Calu3 (cell line): ENCODE results near the gene DENND5A. TPM values are rescaled to one million over a fixed set of nuclear protein-coding genes. Genes with fewer than 3 reads are reported as not detected.
"Not testable (repeated sequence)": the region's sequence is repeated elsewhere in the genome, so short reads cannot be mapped to it uniquely, and the experiment has no call there.

Experiments
- BruUV-seq: library from RNA; stranded (reverse); fragments of 400-500 nt; replicated peaks from 2 replicates; lab custom pipeline; 2021; lab: Mats Ljungman, UMichigan
- CTCF ChIA-PET: fragments of 300-600 bp; sonication (Branson Sonifier 250); formaldehyde crosslinking; loops from one replicate; lab custom pipeline; 2022; ENCODE audit warnings: antibody characterized with exemption; lab: Charles Lee
- DNase-seq: peaks from one replicate; pipeline ENCODE4 v3.0.0; 2022
- H3K27ac Mint-ChIP-seq: one replicate; pipeline ENCODE4 v1.8.0; 2022; ENCODE audit warnings: mixed read lengths; ENCODE audit not compliant: unreplicated experiment
- H3K27me3 Mint-ChIP-seq: one replicate; pipeline ENCODE4 v1.8.0; 2022; ENCODE audit warnings: mixed read lengths; ENCODE audit not compliant: unreplicated experiment
- H3K36me3 Mint-ChIP-seq: one replicate; pipeline ENCODE4 v1.8.0; 2022; ENCODE audit warnings: mild to moderate bottlenecking, moderate library complexity, mixed read lengths; ENCODE audit not compliant: insufficient read depth, unreplicated experiment
- H3K4me1 Mint-ChIP-seq: one replicate; pipeline ENCODE4 v1.8.0; 2022; ENCODE audit warnings: mild to moderate bottlenecking, low read depth, mixed read lengths; ENCODE audit not compliant: unreplicated experiment
- H3K4me3 Mint-ChIP-seq: one replicate; pipeline ENCODE4 v1.8.0; 2022; ENCODE audit warnings: mild to moderate bottlenecking, low read depth, moderate library complexity, mixed read lengths; ENCODE audit not compliant: unreplicated experiment
- H3K9me3 Mint-ChIP-seq: one replicate; pipeline ENCODE4 v1.8.0; 2022; ENCODE audit warnings: low read depth, mixed read lengths; ENCODE audit not compliant: unreplicated experiment
- CTCF ChIP-seq: fragments of 200-600 bp; IDR thresholded peaks from one replicate; pipeline ENCODE4 v1.8.0; 2022; ENCODE audit warnings: antibody characterized with exemption; ENCODE audit not compliant: unreplicated experiment
- intact Hi-C: fragments of 100-400 bp; cut with micrococcal nuclease; formaldehyde crosslinking; loops from one replicate; pipeline ENCODE4 v1.10.0; 2022; ENCODE audit not compliant: unreplicated experiment
- total RNA-seq: library from RNA; stranded (reverse); gene quantifications from 2 replicates; pipeline ENCODE4 v1.2.3, GENCODE V29; 2022

Gene DENND5A
- total RNA-seq, 1 experiment from 2014 or later: 40.0 TPM

- TF ChIP-seq CTCF: no peak
- DNase-seq: no peak
- H3K4me3 Mint-ChIP-seq: peak overlapping the region; percentile 88
- intact Hi-C loops: no loop called here
- TSS peak; percentile 72 for BruUV-seq
- peaks cover 24% of the 10 kb centered on the region for H3K36me3 Mint-ChIP-seq
- H3K27ac Mint-ChIP-seq: peak overlapping the region; percentile 85
- H3K9me3 Mint-ChIP-seq: no peaks in the 10 kb centered on the region
- peaks cover 21% of the 10 kb centered on the region for H3K4me1 Mint-ChIP-seq
- no peaks in the 10 kb centered on the region for H3K27me3 Mint-ChIP-seq
- CTCF ChIA-PET: no interaction called here
Measured at GRCh38 chr11:9263840-9264315, 1.3 kb downstream of the DENND5A start.

GRCh38 chr11:9260838-9261146 is 4.4 kb downstream of the DENND5A start:
- H3K27me3 Mint-ChIP-seq, H3K4me3 Mint-ChIP-seq, H3K27ac Mint-ChIP-seq, intact Hi-C loops, DNase-seq, H3K9me3 Mint-ChIP-seq, BruUV-seq: not testable (repeated sequence)
- Mint-ChIP-seq H3K36me3 (peaks cover 20% of the 10 kb centered on the region), H3K4me1 (peaks cover 21% of the 10 kb centered on the region)
- CTCF ChIA-PET: interaction anchor here (0.6 kb wide), 1 partner anchor 38 kb away, joined by 4 read pairs; no protein-coding TSS in a partner anchor

- CTCF ChIA-PET: interaction anchor here (0.6 kb wide), 1 partner anchor 39 kb away, joined by 4 read pairs; no protein-coding TSS in a partner anchor
Measured at GRCh38 chr11:9259981-9260837, 4.9 kb downstream of the DENND5A start.

GRCh38 chr11:9258279-9258678 is 6.9 kb downstream of the DENND5A start:
- CTCF ChIA-PET, H3K27ac Mint-ChIP-seq, intact Hi-C loops, H3K36me3 Mint-ChIP-seq, H3K9me3 Mint-ChIP-seq, H3K27me3 Mint-ChIP-seq, BruUV-seq, H3K4me3 Mint-ChIP-seq, DNase-seq: not testable (repeated sequence)
- peaks cover 21% of the 10 kb centered on the region for H3K4me1 Mint-ChIP-seq

More at GRCh38 chr11:9259981-9260837, 4.9 kb downstream of the DENND5A start:
- Mint-ChIP-seq H3K27me3 (no peaks in the 10 kb centered on the region), H3K36me3 (peaks cover 14% of the 10 kb centered on the region), H3K27ac (no peak overlapping the region), H3K4me3 (no peak overlapping the region), H3K9me3 (no peaks in the 10 kb centered on the region), H3K4me1 (peaks cover 21% of the 10 kb centered on the region)
- no peak for TF ChIP-seq CTCF
- DNase-seq: no peak
- intact Hi-C loops: no loop called here
- BruUV-seq: no TSS peak

GRCh38 chr11:9254416-9254815 is 10.7 kb downstream of the DENND5A start:
- Mint-ChIP-seq H3K9me3 (no peaks in the 10 kb centered on the region), H3K4me3 (no peak overlapping the region), H3K27me3 (no peaks in the 10 kb centered on the region), H3K27ac (no peak overlapping the region), H3K4me1 (no peaks in the 10 kb centered on the region), H3K36me3 (no peaks in the 10 kb centered on the region)
- no peak for DNase-seq
- BruUV-seq: no TSS peak
- no peak for TF ChIP-seq CTCF
- CTCF ChIA-PET: interaction anchor here (1.0 kb wide), 1 partner anchor 13 kb away, joined by 3 read pairs; no protein-coding TSS in a partner anchor
- intact Hi-C loops: no loop called here
